Measurements from ENCODE around the gene SRSF6.
"Not testable (repeated sequence)": the region's sequence is repeated elsewhere in the genome, so short reads cannot be mapped to it uniquely, and the experiment has no call there.

SRSF6 gene

GRCh38 chr20:43457640-43458421 lies at the start of gene SRSF6:
Gene SRSF6, plus strand, starts transcription at chr20:43457896. Its CDS starts 138 bp downstream, at chr20:43458034.
- peak; percentile 85 for DNase-seq
- in situ Hi-C loops (cut with HindIII; ENCODE audit: low pct_ligation_motif_present, low pct_unique_long_range_greater_than_20kb, low sequenced_read_pairs) = no loop called here

- peak; percentile 31 for DNase-seq
- in situ Hi-C loops (cut with HindIII; ENCODE audit: low pct_ligation_motif_present, low pct_unique_long_range_greater_than_20kb, low sequenced_read_pairs) = no loop called here
These were observed 48.7 kb upstream of the SRSF6 start for GRCh38 chr20:43408848-43409576.

- DNase-seq = no peak
- in situ Hi-C loops (cut with HindIII; ENCODE audit: low pct_ligation_motif_present, low pct_unique_long_range_greater_than_20kb, low sequenced_read_pairs) = no loop called here
These were observed 48.2 kb upstream of the SRSF6 start for GRCh38 chr20:43409577-43409913.

DNA sequence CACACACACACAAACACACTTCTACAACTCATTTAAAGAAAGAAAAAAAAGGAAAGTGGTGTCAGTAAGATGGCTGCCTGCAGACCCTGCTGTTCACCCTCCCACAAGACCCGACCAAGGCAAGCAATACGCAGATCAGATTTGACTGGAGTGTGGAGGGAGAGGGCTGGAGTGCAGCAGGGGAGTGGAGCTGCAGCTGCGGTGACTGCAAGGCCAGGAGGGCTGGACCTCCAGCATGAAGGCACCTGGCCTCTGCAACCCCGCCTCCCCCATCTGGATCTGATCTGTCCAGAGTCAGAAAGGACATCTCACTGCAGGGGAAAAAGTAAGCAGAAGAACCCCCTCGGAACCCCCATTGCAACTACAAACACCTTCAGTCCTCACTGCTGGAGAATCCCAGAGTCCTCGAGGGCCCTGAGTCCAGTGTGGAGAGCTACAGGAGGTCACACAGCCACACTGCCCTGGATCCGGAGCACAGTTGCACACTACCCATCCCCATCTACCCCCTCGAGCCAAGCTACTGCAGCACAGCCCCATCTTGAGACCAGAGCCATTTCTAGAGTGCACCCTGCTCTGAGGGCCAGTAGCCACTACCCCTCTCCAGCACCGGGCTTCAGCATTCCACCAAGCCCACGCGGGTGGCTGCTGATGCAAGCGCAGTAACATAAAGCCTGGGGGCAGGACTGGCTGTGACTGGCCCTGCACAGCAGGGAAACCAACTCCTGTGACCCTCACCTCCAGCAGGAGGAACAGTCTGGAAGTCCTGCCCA lies 41.9 kb upstream of the SRSF6 start:
- no peak for DNase-seq
- in situ Hi-C loops (cut with HindIII; ENCODE audit: low pct_ligation_motif_present, low pct_unique_long_range_greater_than_20kb, low sequenced_read_pairs) = no loop called here

- in situ Hi-C loops (cut with HindIII; ENCODE audit: low pct_ligation_motif_present, low pct_unique_long_range_greater_than_20kb, low sequenced_read_pairs) = no loop called here
- no peak for DNase-seq
These were observed 41.0 kb upstream of the SRSF6 start for GRCh38 chr20:43416591-43417228.

GRCh38 chr20:43420192-43420591 lies 37.5 kb upstream of the SRSF6 start:
- no peak for DNase-seq
- in situ Hi-C loops (cut with HindIII; ENCODE audit: low pct_ligation_motif_present, low pct_unique_long_range_greater_than_20kb, low sequenced_read_pairs) = no loop called here

DNA sequence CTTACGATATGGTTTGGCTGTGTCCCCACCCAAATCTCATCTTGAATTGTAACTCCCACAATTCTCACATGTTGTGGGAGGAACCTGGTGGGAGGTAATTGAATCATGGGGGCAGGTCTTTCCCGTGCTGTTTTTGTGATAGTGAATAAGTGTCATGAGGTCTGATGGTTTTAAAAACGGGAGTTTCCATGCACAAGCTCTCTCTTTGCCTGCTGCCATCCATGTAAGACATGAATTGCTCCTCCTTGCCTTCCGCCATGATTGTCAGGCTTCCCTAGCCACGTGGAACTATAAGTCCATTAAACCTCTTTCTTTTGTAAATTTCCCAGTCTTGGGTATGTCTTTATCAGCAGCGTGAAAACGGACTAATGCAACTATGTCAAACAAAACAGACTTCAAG lies 36.8 kb upstream of the SRSF6 start:
- DNase-seq; in situ Hi-C loops (cut with HindIII; ENCODE audit: low pct_ligation_motif_present, low pct_unique_long_range_greater_than_20kb, low sequenced_read_pairs): not testable (repeated sequence)

DNA sequence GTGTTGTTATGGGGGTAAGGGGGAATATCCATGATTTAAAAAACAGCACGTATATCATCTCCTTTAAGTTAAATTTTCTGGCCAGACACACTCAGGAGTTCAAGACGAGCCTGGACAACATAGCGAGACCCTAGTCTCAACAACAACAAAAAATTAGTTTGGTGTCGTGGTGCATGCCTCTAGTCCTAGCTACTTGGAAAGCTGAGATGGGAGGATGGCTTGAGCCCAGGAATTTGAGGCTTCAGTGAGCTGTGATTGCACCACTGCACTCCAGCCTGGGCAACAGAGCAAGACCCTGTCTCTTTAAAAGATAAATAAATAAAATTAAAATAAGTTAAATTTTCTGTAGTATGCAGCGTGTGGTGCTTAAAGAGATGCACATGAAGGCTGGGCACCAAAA lies 31.5 kb upstream of the SRSF6 start:
- in situ Hi-C loops (cut with HindIII; ENCODE audit: low pct_ligation_motif_present, low pct_unique_long_range_greater_than_20kb, low sequenced_read_pairs) = no loop called here
- no peak for DNase-seq

- no peak for DNase-seq
- in situ Hi-C loops (cut with HindIII; ENCODE audit: low pct_ligation_motif_present, low pct_unique_long_range_greater_than_20kb, low sequenced_read_pairs) = no loop called here
These were observed 27.2 kb upstream of the SRSF6 start for GRCh38 chr20:43430265-43431133.

DNA sequence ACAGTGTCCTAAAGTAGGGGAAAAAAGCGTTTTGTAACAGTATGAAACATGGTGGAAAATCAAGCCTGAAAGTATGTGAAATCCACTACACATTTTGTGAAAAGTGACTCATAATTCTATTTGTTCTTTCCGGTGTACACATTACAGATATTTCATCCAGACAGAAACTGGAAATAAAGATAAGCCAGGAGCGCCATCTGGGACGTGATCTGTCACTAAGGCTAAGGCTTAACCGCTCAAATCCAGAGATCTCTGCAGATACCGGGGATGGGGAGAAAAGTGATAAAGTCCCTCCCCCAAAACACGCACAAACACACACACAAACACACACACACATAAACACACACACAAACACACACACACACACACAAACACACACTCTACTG lies 26.6 kb upstream of the SRSF6 start:
- in situ Hi-C loops (cut with HindIII; ENCODE audit: low pct_ligation_motif_present, low pct_unique_long_range_greater_than_20kb, low sequenced_read_pairs) = no loop called here
- no peak for DNase-seq

DNA sequence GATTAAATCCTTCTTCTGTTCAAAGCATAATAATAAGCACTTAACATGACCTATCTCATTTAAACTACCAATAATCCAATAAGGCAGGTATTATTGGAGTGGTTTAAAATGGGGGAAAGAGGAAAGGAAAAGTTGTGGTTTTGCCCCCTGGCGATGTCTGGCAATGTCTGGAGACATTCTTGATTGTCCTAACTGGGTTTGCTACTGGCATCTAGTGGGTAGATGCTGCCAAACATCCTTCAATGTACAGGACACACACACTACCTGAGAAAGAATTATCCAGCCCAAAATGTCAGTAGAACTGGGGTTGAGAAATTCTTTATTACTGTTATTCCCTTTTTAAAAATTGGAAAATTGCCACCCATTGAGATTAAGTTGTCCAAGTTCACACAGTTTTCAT lies 25.2 kb upstream of the SRSF6 start:
- no peak for DNase-seq
- in situ Hi-C loops (cut with HindIII; ENCODE audit: low pct_ligation_motif_present, low pct_unique_long_range_greater_than_20kb, low sequenced_read_pairs) = no loop called here

DNA sequence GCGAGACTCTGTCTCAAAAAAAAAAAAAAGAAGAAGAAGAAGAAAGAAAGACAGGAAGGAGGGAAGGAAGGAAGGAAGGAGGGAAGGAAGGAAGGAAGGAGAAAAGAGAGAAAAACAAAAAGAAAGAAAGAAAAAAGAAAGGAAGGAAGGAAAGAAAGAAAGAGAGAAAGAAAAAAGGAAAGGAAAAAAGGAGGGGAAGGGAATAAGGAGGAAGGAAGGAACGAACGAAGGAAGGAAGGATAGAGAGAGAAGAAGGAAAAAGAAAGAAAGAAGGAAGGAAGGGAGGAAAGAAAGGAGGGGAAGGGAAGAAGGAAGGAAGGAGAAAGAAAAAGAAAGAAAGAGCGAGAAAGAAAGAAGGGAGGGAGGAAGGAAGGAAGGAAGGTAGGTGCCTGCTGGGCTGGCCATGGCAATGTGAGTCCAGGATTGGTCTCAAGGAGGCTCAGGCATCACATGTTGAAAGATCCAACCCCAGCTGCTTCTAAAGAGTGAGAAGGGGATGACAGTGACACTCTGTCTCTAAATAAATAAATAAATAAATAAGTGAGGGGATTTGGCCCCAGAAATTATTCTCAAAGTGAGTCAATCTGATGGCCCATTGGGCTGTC lies 24.3 kb upstream of the SRSF6 start:
- in situ Hi-C loops (cut with HindIII; ENCODE audit: low pct_ligation_motif_present, low pct_unique_long_range_greater_than_20kb, low sequenced_read_pairs) = no loop called here
- no peak for DNase-seq

GRCh38 chr20:43434565-43434964 lies 23.1 kb upstream of the SRSF6 start:
- no peak for DNase-seq
- in situ Hi-C loops (cut with HindIII; ENCODE audit: low pct_ligation_motif_present, low pct_unique_long_range_greater_than_20kb, low sequenced_read_pairs) = no loop called here

GRCh38 chr20:43438578-43439316 lies 18.9 kb upstream of the SRSF6 start:
- in situ Hi-C loops (cut with HindIII; ENCODE audit: low pct_ligation_motif_present, low pct_unique_long_range_greater_than_20kb, low sequenced_read_pairs) = no loop called here
- DNase-seq = no peak

GRCh38 chr20:43440531-43440930 lies 17.2 kb upstream of the SRSF6 start:
- in situ Hi-C loops (cut with HindIII; ENCODE audit: low pct_ligation_motif_present, low pct_unique_long_range_greater_than_20kb, low sequenced_read_pairs) = no loop called here
- DNase-seq = no peak

- in situ Hi-C loops (cut with HindIII; ENCODE audit: low pct_ligation_motif_present, low pct_unique_long_range_greater_than_20kb, low sequenced_read_pairs) = no loop called here
- no peak for DNase-seq
These were observed 15.3 kb upstream of the SRSF6 start for GRCh38 chr20:43442282-43442880.

DNA sequence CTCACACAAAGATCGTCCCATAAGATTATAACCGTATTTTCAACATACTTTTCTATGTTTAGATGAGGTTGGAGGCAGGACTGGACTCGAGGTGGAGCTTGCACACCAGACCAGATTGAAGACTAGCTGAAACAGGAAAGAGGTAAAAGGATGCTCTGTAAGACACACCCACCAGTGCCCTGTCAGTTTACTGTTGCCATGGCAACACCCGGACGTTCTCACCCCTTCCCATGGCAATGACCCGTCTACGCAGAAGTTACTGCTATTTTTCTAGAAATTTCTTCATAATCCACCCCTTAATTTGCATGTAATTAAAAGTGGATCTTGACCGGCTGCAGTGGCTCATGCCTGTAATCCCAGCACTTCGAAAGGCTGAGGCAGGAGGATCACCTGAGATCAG lies 13.6 kb upstream of the SRSF6 start:
- in situ Hi-C loops (cut with HindIII; ENCODE audit: low pct_ligation_motif_present, low pct_unique_long_range_greater_than_20kb, low sequenced_read_pairs) = no loop called here
- no peak for DNase-seq
